ENCODE data around the gene WDR7.

Gene WDR7

GRCh38 chr18:57040175-57040574 lies 389.0 kb downstream of the WDR7 start:
- H3K4me1 Mint-ChIP-seq (ENCODE audit: low read depth): no peaks in the 10 kb centered on the region
- no peaks in the 10 kb centered on the region for H3K36me3 Mint-ChIP-seq (ENCODE audit: low read depth)
- no peaks in the 10 kb centered on the region for H3K27me3 Mint-ChIP-seq
- intact Hi-C loops (cut with micrococcal nuclease): no loop called here
- H3K27ac Mint-ChIP-seq: no peak overlapping the region
- no peaks in the 10 kb centered on the region for H3K9me3 Mint-ChIP-seq
- no peak overlapping the region for H3K4me3 Mint-ChIP-seq

- Mint-ChIP-seq H3K27me3 (no peaks in the 10 kb centered on the region), H3K4me3 (no peak overlapping the region), H3K9me3 (no peaks in the 10 kb centered on the region), H3K4me1 (ENCODE audit: low read depth) (no peaks in the 10 kb centered on the region), H3K36me3 (ENCODE audit: low read depth) (no peaks in the 10 kb centered on the region), H3K27ac (no peak overlapping the region)
- intact Hi-C loops (cut with micrococcal nuclease): no loop called here
Measured at GRCh38 chr18:57043241-57043640, 392.1 kb downstream of the WDR7 start.

GRCh38 chr18:57048351-57048750 lies 397.2 kb downstream of the WDR7 start:
- no peaks in the 10 kb centered on the region for H3K4me1 Mint-ChIP-seq (ENCODE audit: low read depth)
- no peaks in the 10 kb centered on the region for H3K9me3 Mint-ChIP-seq
- no peaks in the 10 kb centered on the region for H3K36me3 Mint-ChIP-seq (ENCODE audit: low read depth)
- no peaks in the 10 kb centered on the region for H3K27me3 Mint-ChIP-seq
- intact Hi-C loops (cut with micrococcal nuclease): no loop called here
- no peak overlapping the region for H3K4me3 Mint-ChIP-seq
- H3K27ac Mint-ChIP-seq: no peak overlapping the region

GRCh38 chr18:57048859-57049258 lies 397.7 kb downstream of the WDR7 start:
- Mint-ChIP-seq H3K27ac (no peak overlapping the region), H3K36me3 (ENCODE audit: low read depth) (no peaks in the 10 kb centered on the region), H3K4me1 (ENCODE audit: low read depth) (no peaks in the 10 kb centered on the region), H3K9me3 (no peaks in the 10 kb centered on the region), H3K4me3 (no peak overlapping the region), H3K27me3 (no peaks in the 10 kb centered on the region)
- intact Hi-C loops (cut with micrococcal nuclease): no loop called here

GRCh38 chr18:57050310-57050949 lies 399.3 kb downstream of the WDR7 start:
- intact Hi-C loops (cut with micrococcal nuclease): no loop called here
- H3K4me1 Mint-ChIP-seq (ENCODE audit: low read depth): no peaks in the 10 kb centered on the region
- no peak overlapping the region for H3K4me3 Mint-ChIP-seq
- no peaks in the 10 kb centered on the region for H3K9me3 Mint-ChIP-seq
- H3K27ac Mint-ChIP-seq: no peak overlapping the region
- no peaks in the 10 kb centered on the region for H3K27me3 Mint-ChIP-seq
- H3K36me3 Mint-ChIP-seq (ENCODE audit: low read depth): no peaks in the 10 kb centered on the region

GRCh38 chr18:57051021-57051656 lies 400.0 kb downstream of the WDR7 start:
- Mint-ChIP-seq H3K27me3 (peaks cover 3% of the 10 kb centered on the region), H3K4me3 (no peak overlapping the region)

GRCh38 chr18:57051657-57052044 lies 400.5 kb downstream of the WDR7 start:
- Mint-ChIP-seq H3K9me3 (no peaks in the 10 kb centered on the region), H3K27me3 (peaks cover 3% of the 10 kb centered on the region), H3K36me3 (ENCODE audit: low read depth) (no peaks in the 10 kb centered on the region), H3K27ac (no peak overlapping the region), H3K4me3 (no peak overlapping the region), H3K4me1 (ENCODE audit: low read depth) (no peaks in the 10 kb centered on the region)
- intact Hi-C loops (cut with micrococcal nuclease): no loop called here

More at GRCh38 chr18:57051021-57051656, 400.0 kb downstream of the WDR7 start:
- Mint-ChIP-seq H3K4me1 (ENCODE audit: low read depth) (no peaks in the 10 kb centered on the region), H3K27ac (no peak overlapping the region), H3K9me3 (no peaks in the 10 kb centered on the region), H3K36me3 (ENCODE audit: low read depth) (no peaks in the 10 kb centered on the region)
- intact Hi-C loops (cut with micrococcal nuclease): no loop called here

GRCh38 chr18:57052173-57052572 lies 401.0 kb downstream of the WDR7 start:
- Mint-ChIP-seq H3K27ac (no peak overlapping the region), H3K9me3 (no peaks in the 10 kb centered on the region), H3K4me3 (no peak overlapping the region), H3K27me3 (peaks cover 3% of the 10 kb centered on the region), H3K4me1 (ENCODE audit: low read depth) (no peaks in the 10 kb centered on the region), H3K36me3 (ENCODE audit: low read depth) (no peaks in the 10 kb centered on the region)
- intact Hi-C loops (cut with micrococcal nuclease): no loop called here

GRCh38 chr18:57052759-57053158 lies 401.6 kb downstream of the WDR7 start:
- no peaks in the 10 kb centered on the region for H3K4me1 Mint-ChIP-seq (ENCODE audit: low read depth)

GRCh38 chr18:57054891-57055290 lies 403.7 kb downstream of the WDR7 start:
- Mint-ChIP-seq H3K9me3 (no peaks in the 10 kb centered on the region), H3K27ac (no peak overlapping the region), H3K36me3 (ENCODE audit: low read depth) (no peaks in the 10 kb centered on the region), H3K4me3 (no peak overlapping the region), H3K27me3 (peaks cover 3% of the 10 kb centered on the region), H3K4me1 (ENCODE audit: low read depth) (no peaks in the 10 kb centered on the region)
- intact Hi-C loops (cut with micrococcal nuclease): no loop called here

More at GRCh38 chr18:57052759-57053158, 401.6 kb downstream of the WDR7 start:
- intact Hi-C loops (cut with micrococcal nuclease): no loop called here
- Mint-ChIP-seq H3K27ac (no peak overlapping the region), H3K27me3 (peaks cover 3% of the 10 kb centered on the region), H3K4me3 (no peak overlapping the region), H3K36me3 (ENCODE audit: low read depth) (no peaks in the 10 kb centered on the region), H3K9me3 (no peaks in the 10 kb centered on the region)

GRCh38 chr18:57057890-57058289 lies 406.7 kb downstream of the WDR7 start:
- intact Hi-C loops (cut with micrococcal nuclease): no loop called here
- Mint-ChIP-seq H3K4me1 (ENCODE audit: low read depth) (no peaks in the 10 kb centered on the region), H3K36me3 (ENCODE audit: low read depth) (no peaks in the 10 kb centered on the region), H3K27me3 (peaks cover 3% of the 10 kb centered on the region), H3K27ac (no peak overlapping the region), H3K4me3 (no peak overlapping the region), H3K9me3 (no peaks in the 10 kb centered on the region)

GRCh38 chr18:57058734-57059133 lies 407.6 kb downstream of the WDR7 start:
- Mint-ChIP-seq H3K4me1 (ENCODE audit: low read depth) (no peaks in the 10 kb centered on the region), H3K4me3 (no peak overlapping the region), H3K27me3 (peaks cover 3% of the 10 kb centered on the region), H3K27ac (no peak overlapping the region), H3K36me3 (ENCODE audit: low read depth) (no peaks in the 10 kb centered on the region), H3K9me3 (no peaks in the 10 kb centered on the region)
- intact Hi-C loops (cut with micrococcal nuclease): no loop called here

GRCh38 chr18:57059366-57059765 lies 408.2 kb downstream of the WDR7 start:
- no peak overlapping the region for H3K4me3 Mint-ChIP-seq
- no peaks in the 10 kb centered on the region for H3K9me3 Mint-ChIP-seq
- intact Hi-C loops (cut with micrococcal nuclease): no loop called here
- peaks cover 6% of the 10 kb centered on the region for H3K27me3 Mint-ChIP-seq
- H3K27ac Mint-ChIP-seq: no peak overlapping the region
- no peaks in the 10 kb centered on the region for H3K36me3 Mint-ChIP-seq (ENCODE audit: low read depth)
- H3K4me1 Mint-ChIP-seq (ENCODE audit: low read depth): no peaks in the 10 kb centered on the region

GRCh38 chr18:57060814-57061213 lies 409.7 kb downstream of the WDR7 start:
- Mint-ChIP-seq H3K27me3 (peaks cover 6% of the 10 kb centered on the region), H3K4me1 (ENCODE audit: low read depth) (no peaks in the 10 kb centered on the region), H3K4me3 (no peak overlapping the region), H3K9me3 (no peaks in the 10 kb centered on the region), H3K27ac (no peak overlapping the region), H3K36me3 (ENCODE audit: low read depth) (no peaks in the 10 kb centered on the region)
- intact Hi-C loops (cut with micrococcal nuclease): no loop called here

GRCh38 chr18:57062178-57062577 lies 411.0 kb downstream of the WDR7 start:
- Mint-ChIP-seq H3K27me3 (peaks cover 3% of the 10 kb centered on the region), H3K4me1 (ENCODE audit: low read depth) (no peaks in the 10 kb centered on the region), H3K36me3 (ENCODE audit: low read depth) (no peaks in the 10 kb centered on the region), H3K9me3 (no peaks in the 10 kb centered on the region), H3K27ac (no peak overlapping the region), H3K4me3 (no peak overlapping the region)
- intact Hi-C loops (cut with micrococcal nuclease): no loop called here

Data from dendritic cell treated with granulocyte-macrophage colony-stimulating factor and Interleukin-4, amounts not matched to agents 40 ng/mL and 50 ng/mL, for 4 days (primary cell).